ENCODE data around the gene SGIP1. TPM values are rescaled to one million over a fixed set of nuclear protein-coding genes. Genes with fewer than 3 reads are reported as not detected.
A peak's percentile ranks its signal among the peaks of the same experiment; 100 is the strongest.

Gene SGIP1
- total RNA-seq, 4 donors from 2014 or later, result 3.9 to 14.7 (median 6.5) TPM

DNA sequence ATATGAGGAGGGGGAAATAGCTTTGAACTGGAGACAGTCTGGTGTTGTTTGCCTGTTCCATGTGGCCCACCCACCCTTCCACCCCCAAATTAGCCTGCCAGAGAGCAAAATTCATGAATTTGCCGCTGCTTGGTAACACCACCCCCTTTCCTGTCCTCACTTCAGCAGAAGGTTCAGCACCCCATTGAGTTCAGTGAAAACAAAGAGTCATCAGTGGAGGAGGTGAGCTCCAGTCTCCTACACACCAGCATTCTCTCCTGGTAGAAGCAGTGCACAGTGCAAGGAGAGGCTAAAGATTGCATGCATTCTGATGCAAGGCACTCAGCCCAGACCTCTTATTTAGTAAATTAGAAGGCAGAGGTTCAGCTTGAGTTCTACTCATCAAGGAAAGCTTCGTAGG, 118.6 kb downstream of the SGIP1 start:
- Histone ChIP-seq H3K9me3 (no peaks in the 10 kb centered on the region), H3K27me3 (no peaks in the 10 kb centered on the region), H3K36me3 (no peaks in the 10 kb centered on the region), H3K4me3 (no peak overlapping the region), H3K27ac (no peak overlapping the region), H3K4me1 (no peaks in the 10 kb centered on the region)
- DNase-seq (ENCODE audit: low spot score in 2 of 2), result no peak
- 64 to 71% methylated on average over 2 of the region's 2 CpGs for WGBS, 2 donors
- no peak for TF ChIP-seq POLR2A (IDR thresholded peaks at IDR 0.05)
- no peak for TF ChIP-seq EP300 (IDR thresholded peaks at IDR 0.05)

- Histone ChIP-seq H3K36me3 (no peaks in the 10 kb centered on the region), H3K9me3 (no peaks in the 10 kb centered on the region), H3K4me1 (no peaks in the 10 kb centered on the region), H3K4me3 (no peak overlapping the region), H3K27ac (no peak overlapping the region), H3K27me3 (no peaks in the 10 kb centered on the region)
- TF ChIP-seq, protein P1, sequence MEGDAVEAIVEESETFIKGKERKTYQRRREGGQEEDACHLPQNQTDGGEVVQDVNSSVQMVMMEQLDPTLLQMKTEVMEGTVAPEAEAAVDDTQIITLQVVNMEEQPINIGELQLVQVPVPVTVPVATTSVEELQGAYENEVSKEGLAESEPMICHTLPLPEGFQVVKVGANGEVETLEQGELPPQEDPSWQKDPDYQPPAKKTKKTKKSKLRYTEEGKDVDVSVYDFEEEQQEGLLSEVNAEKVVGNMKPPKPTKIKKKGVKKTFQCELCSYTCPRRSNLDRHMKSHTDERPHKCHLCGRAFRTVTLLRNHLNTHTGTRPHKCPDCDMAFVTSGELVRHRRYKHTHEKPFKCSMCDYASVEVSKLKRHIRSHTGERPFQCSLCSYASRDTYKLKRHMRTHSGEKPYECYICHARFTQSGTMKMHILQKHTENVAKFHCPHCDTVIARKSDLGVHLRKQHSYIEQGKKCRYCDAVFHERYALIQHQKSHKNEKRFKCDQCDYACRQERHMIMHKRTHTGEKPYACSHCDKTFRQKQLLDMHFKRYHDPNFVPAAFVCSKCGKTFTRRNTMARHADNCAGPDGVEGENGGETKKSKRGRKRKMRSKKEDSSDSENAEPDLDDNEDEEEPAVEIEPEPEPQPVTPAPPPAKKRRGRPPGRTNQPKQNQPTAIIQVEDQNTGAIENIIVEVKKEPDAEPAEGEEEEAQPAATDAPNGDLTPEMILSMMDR (IDR thresholded peaks at IDR 0.05), result no peak
- no peak for TF ChIP-seq POLR2A (IDR thresholded peaks at IDR 0.05)
- TF ChIP-seq EP300 (IDR thresholded peaks at IDR 0.05), result no peak
- no peak for DNase-seq (ENCODE audit: low spot score in 2 of 2)
Observed at GRCh38 chr1:66654643-66655042, 120.7 kb downstream of the SGIP1 start.

DNA sequence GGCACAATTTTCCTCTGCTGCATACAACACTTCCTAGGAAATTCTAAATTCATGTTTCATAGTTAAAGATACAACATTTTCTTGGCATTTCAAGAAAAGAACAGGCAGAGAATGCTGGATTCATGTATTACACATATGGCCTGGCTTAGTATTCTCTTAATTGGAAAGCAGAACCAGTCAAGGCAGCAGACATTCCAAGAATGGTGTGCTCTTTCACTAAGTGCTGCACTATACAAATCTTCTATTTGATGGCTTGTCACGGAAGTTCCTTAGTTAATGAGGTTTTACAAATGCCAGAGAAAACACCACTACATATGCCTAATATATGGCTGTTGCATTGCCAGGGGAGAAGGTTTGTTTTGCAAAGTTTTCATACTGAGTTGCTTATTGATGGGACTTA, 137.5 kb downstream of the SGIP1 start:
- H3K4me1 ChIP-seq, result peaks cover 0 to 8% (median 0%) of the 10 kb centered on the region in 4 donors
- WGBS, 2 donors, result 75 to 76% methylated on average over 1 of the region's 1 CpG
- no peaks in the 10 kb centered on the region for H3K27me3 ChIP-seq
- no peak overlapping the region for H3K4me3 ChIP-seq
- no peaks in the 10 kb centered on the region for H3K9me3 ChIP-seq
- no peak for DNase-seq (ENCODE audit: low spot score in 2 of 2)
- H3K27ac ChIP-seq, result no peak overlapping the region
- H3K36me3 ChIP-seq, result no peaks in the 10 kb centered on the region
- TF ChIP-seq EP300 (IDR thresholded peaks at IDR 0.05) (no peak), POLR2A (IDR thresholded peaks at IDR 0.05) (no peak)
- TF ChIP-seq, protein P1 (IDR thresholded peaks at IDR 0.05), result no peak

DNA sequence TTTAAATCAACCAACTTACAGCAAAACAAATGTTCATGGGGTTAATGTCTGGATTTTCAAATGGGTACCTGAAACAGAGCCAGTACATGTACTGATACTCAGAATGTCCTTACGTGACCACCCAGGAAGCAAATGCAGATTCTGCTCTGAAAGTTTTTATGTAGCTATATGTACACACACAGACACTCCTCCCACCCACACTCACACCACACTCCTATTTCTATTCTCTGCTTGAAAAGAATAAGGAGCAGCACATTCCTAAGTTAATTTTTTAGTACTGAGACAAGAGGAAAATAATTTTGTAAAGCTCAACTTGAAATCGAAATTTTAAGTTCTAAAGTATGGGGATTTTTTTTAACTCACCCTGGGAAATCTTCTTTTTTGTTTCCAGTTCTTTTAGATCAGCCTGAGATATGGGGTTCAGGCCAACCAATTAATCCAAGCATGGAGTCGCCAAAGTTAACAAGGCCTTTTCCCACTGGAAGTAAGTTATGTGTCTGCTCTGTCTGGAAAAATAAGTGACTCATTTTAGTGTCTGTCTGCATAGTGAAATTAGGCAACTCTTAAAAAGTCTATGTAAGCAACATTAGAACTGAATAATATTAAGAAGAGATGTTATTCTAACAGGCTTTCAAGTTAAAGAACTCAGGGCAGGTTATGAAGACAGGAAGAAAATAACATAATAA, 142.8 kb downstream of the SGIP1 start:
- TF ChIP-seq EP300 (IDR thresholded peaks at IDR 0.05) (peak in 1 of 2 donors; percentile 32), POLR2A (IDR thresholded peaks at IDR 0.05) (no peak)
- TF ChIP-seq, protein P1 (IDR thresholded peaks at IDR 0.05), result no peak
- peak in 1 of 2 donors; percentile 19 for DNase-seq (ENCODE audit: low spot score in 2 of 2)
- no peaks in the 10 kb centered on the region for H3K27me3 ChIP-seq
- no peaks in the 10 kb centered on the region for H3K36me3 ChIP-seq
- H3K4me1 ChIP-seq, result peaks cover 0 to 21% (median 0%) of the 10 kb centered on the region in 4 donors
- 35 to 40% methylated on average over 3 of the region's 3 CpGs for WGBS, 2 donors
- H3K9me3 ChIP-seq, result no peaks in the 10 kb centered on the region
- H3K27ac ChIP-seq, result peak overlapping the region in 1 of 4 donors; percentile 15
- no peak overlapping the region for H3K4me3 ChIP-seq

DNA sequence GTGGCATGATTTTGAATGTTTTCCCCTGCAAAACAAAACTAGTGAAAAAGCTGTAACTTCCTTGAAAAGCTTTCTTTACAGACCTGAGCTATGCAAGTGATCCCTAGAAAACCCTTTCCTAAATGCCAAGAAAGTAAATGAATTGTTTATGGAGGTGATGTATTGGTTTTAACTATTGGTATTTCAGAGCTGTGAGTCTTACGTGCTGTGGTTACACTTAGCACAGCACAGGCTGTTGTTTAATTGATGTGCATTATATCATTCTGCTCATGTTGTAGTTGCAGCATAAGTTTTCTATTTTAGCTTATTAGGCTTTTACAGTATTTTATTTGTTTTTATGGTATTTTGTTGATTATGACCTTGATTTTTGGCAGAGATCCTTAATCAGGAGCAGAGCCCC, 144.2 kb downstream of the SGIP1 start:
- Histone ChIP-seq H3K27me3 (no peaks in the 10 kb centered on the region), H3K36me3 (no peaks in the 10 kb centered on the region), H3K4me3 (no peak overlapping the region), H3K4me1 (peaks cover 0 to 21% (median 0%) of the 10 kb centered on the region in 4 donors), H3K27ac (no peak overlapping the region), H3K9me3 (no peaks in the 10 kb centered on the region)
- DNase-seq (ENCODE audit: low spot score in 2 of 2), result no peak
- 86 to 90% methylated on average over 1 of the region's 1 CpG for WGBS, 2 donors
- TF ChIP-seq, protein P1 (IDR thresholded peaks at IDR 0.05), result no peak
- TF ChIP-seq POLR2A (IDR thresholded peaks at IDR 0.05) (no peak), EP300 (IDR thresholded peaks at IDR 0.05) (no peak)
